H1 (cell line): ENCODE results near the gene LCN6. TPM values are rescaled to one million over a fixed set of nuclear protein-coding genes. Genes with fewer than 3 reads are reported as not detected.

Experiments
- microRNA-seq, 2 experiments: library from miRNA; unstranded; fragments of <30 nt; microRNA quantifications; one replicate each; pipeline versions ENCODE4 to v1.2.0, GENCODE V29; 2016 to 2020; ENCODE audit warnings: borderline microRNAs expressed in 2 of 2, borderline number of aligned reads in 2 of 2, borderline replicate concordance in 1 of 2
- polyA plus RNA-seq, 7 experiments: library from polyadenylated mRNA; depleted of rRNA in 3 of 7; stranded (reverse) in 5 of 7; unstranded in 2 of 7; fragments of >200 nt in 5 of 7; fragments of 200-250 nt in 2 of 7; gene quantifications; 1 replicate in 5 of 7; 2 replicates in 1 of 7; 4 replicates in 1 of 7; pipeline versions ENCODE4 v1.2.1 to v1.2.3, GENCODE V29; 2011 to 2013; ENCODE audit warnings: missing spikeins in 2 of 7, mixed read lengths in 2 of 7
- small RNA-seq: library from polyadenylated mRNA; stranded (forward); fragments of <200 nt; extraction: miRNeasy Mini kit (QIAGEN cat#:217004); gene quantifications from one replicate; pipeline ENCODE3, GENCODE V24; 2013; ENCODE audit not compliant: insufficient read depth
- total RNA-seq: library from RNA; stranded (reverse); fragmentation: NEBNext Ultra II Directional; extraction: Animal tissue kit (Norgen Biotek cat#: 25700); gene quantifications from 2 replicates; pipeline ENCODE4 v1.2.1, GENCODE V29; 2021

Gene LCN6
- total and polyA plus RNA-seq, 2 of the 8 experiments (the other 6 are each of a cell fraction or from before 2014, with no cell fraction given) = not detected

Small RNAs within 50 kb of the gene (microRNA-seq; reads per million reads assigned to microRNA genes)
- 0 reads per million in 2 experiments for gene MIR6722

Small RNAs within 50 kb of the gene (small RNA-seq; reads per million reads assigned to genes)
- gene ATP6V1G1P3 (not detected), gene MIR6722 (not detected)

Other genes with a start within 250 kb of the LCN6 start
- 55.6 and 60.9 TPM in 2 replicates for gene NOTCH1, start 202.5 kb downstream of the LCN6 start, total RNA-seq
- gene NOTCH1, start 202.5 kb downstream of the LCN6 start, polyA plus RNA-seq (2011; rRNA removed) = 6.9 and 19.9 TPM in 2 replicates
- 37.8 and 39.8 TPM in 2 replicates for gene EGFL7, start 85.6 kb downstream of the LCN6 start, total RNA-seq
- gene EGFL7, start 85.6 kb downstream of the LCN6 start, polyA plus RNA-seq (2011; rRNA removed) = 53.4 and 82.5 TPM in 2 replicates
- 30.5 and 31.6 TPM in 2 replicates for gene AGPAT2, start 61.1 kb downstream of the LCN6 start, total RNA-seq
- 37.6 and 52.1 TPM in 2 replicates for gene AGPAT2, start 61.1 kb downstream of the LCN6 start, polyA plus RNA-seq (2011; rRNA removed)
- 32.3 and 35.3 TPM in 2 replicates for gene DIPK1B, start 36.0 kb downstream of the LCN6 start, total RNA-seq
- gene DIPK1B, start 36.0 kb downstream of the LCN6 start, polyA plus RNA-seq (2011; rRNA removed) = 64.8 and 78.8 TPM in 2 replicates
- gene LCN10, start 5.6 kb downstream of the LCN6 start, total RNA-seq = 2.8 and 4.8 TPM in 2 replicates
- 2.6 and 3.5 TPM in 2 replicates for gene LCN10, start 5.6 kb downstream of the LCN6 start, polyA plus RNA-seq (2011; rRNA removed)
- not detected in 2 replicates for gene LCN8, start 9.7 kb upstream of the LCN6 start, total RNA-seq
- 0.14 TPM in 1 of 2 replicates, not detected in the other for gene LCN8, start 9.7 kb upstream of the LCN6 start, polyA plus RNA-seq (2011; rRNA removed)
- gene LCN15, start 16.0 kb upstream of the LCN6 start, total RNA-seq = 0.47 and 0.61 TPM in 2 replicates
- gene LCN15, start 16.0 kb upstream of the LCN6 start, polyA plus RNA-seq (2011; rRNA removed) = 0.08 and 0.25 TPM in 2 replicates
- gene TMEM141, start 42.8 kb upstream of the LCN6 start, total RNA-seq = 50.6 and 51.1 TPM in 2 replicates
- gene TMEM141, start 42.8 kb upstream of the LCN6 start, polyA plus RNA-seq (2011; rRNA removed) = 137 and 140 TPM in 2 replicates
- gene CCDC183, start 47.8 kb upstream of the LCN6 start, total RNA-seq = 0.78 and 1.6 TPM in 2 replicates
- 0.51 and 1.1 TPM in 2 replicates for gene CCDC183, start 47.8 kb upstream of the LCN6 start, polyA plus RNA-seq (2011; rRNA removed)
- gene RABL6, start 59.4 kb upstream of the LCN6 start, total RNA-seq = 129 and 130 TPM in 2 replicates
- 70.1 and 98.6 TPM in 2 replicates for gene RABL6, start 59.4 kb upstream of the LCN6 start, polyA plus RNA-seq (2011; rRNA removed)
- gene AJM1, start 94.0 kb upstream of the LCN6 start, total RNA-seq = 0.86 and 0.97 TPM in 2 replicates
- gene AJM1, start 94.0 kb upstream of the LCN6 start, polyA plus RNA-seq (2011; rRNA removed) = 0.12 and 0.33 TPM in 2 replicates
- gene PHPT1, start 100.9 kb upstream of the LCN6 start, total RNA-seq = 109 and 111 TPM in 2 replicates
- gene PHPT1, start 100.9 kb upstream of the LCN6 start, polyA plus RNA-seq (2011; rRNA removed) = 226 and 246 TPM in 2 replicates
- gene MAMDC4, start 103.8 kb upstream of the LCN6 start, total RNA-seq = 4.5 TPM in 2 replicates
- 3.1 and 6.6 TPM in 2 replicates for gene MAMDC4, start 103.8 kb upstream of the LCN6 start, polyA plus RNA-seq (2011; rRNA removed)
- gene EDF1, start 117.8 kb upstream of the LCN6 start, total RNA-seq = 337 and 338 TPM in 2 replicates
- 297 and 298 TPM in 2 replicates for gene EDF1, start 117.8 kb upstream of the LCN6 start, polyA plus RNA-seq (2011; rRNA removed)
- 50.2 and 50.5 TPM in 2 replicates for gene TRAF2, start 138.0 kb upstream of the LCN6 start, total RNA-seq
- gene TRAF2, start 138.0 kb upstream of the LCN6 start, polyA plus RNA-seq (2011; rRNA removed) = 26.9 and 39.3 TPM in 2 replicates
- gene FBXW5, start 196.2 kb upstream of the LCN6 start, total RNA-seq = 49.0 and 49.5 TPM in 2 replicates
- 71.0 and 93.6 TPM in 2 replicates for gene FBXW5, start 196.2 kb upstream of the LCN6 start, polyA plus RNA-seq (2011; rRNA removed)
- 0.80 TPM in 1 of 2 replicates, not detected in the other for gene C8G, start 196.7 kb upstream of the LCN6 start, total RNA-seq
- gene C8G, start 196.7 kb upstream of the LCN6 start, polyA plus RNA-seq (2011; rRNA removed) = 0.62 and 1.8 TPM in 2 replicates
- gene LCN12, start 203.7 kb upstream of the LCN6 start, total RNA-seq = 1.5 and 1.7 TPM in 2 replicates
- 1.1 and 2.1 TPM in 2 replicates for gene LCN12, start 203.7 kb upstream of the LCN6 start, polyA plus RNA-seq (2011; rRNA removed)
- 2.2 and 2.3 TPM in 2 replicates for gene PTGDS, start 229.0 kb upstream of the LCN6 start, total RNA-seq
- 1.7 and 2.5 TPM in 2 replicates for gene PTGDS, start 229.0 kb upstream of the LCN6 start, polyA plus RNA-seq (2011; rRNA removed)
- gene LCNL1, start 234.5 kb upstream of the LCN6 start, total RNA-seq = 0.15 TPM in 1 of 2 replicates, not detected in the other
- 0.11 and 0.35 TPM in 2 replicates for gene LCNL1, start 234.5 kb upstream of the LCN6 start, polyA plus RNA-seq (2011; rRNA removed)
- 40.8 and 43.4 TPM in 2 replicates for gene PAXX, start 243.9 kb upstream of the LCN6 start, total RNA-seq
- gene PAXX, start 243.9 kb upstream of the LCN6 start, polyA plus RNA-seq (2011; rRNA removed) = 45.9 and 56.8 TPM in 2 replicates
- gene CLIC3, start 248.0 kb upstream of the LCN6 start, total RNA-seq = not detected in 2 replicates
- gene CLIC3, start 248.0 kb upstream of the LCN6 start, polyA plus RNA-seq (2011; rRNA removed) = 0.12 and 0.33 TPM in 2 replicates